GM10847 (cell line): Measurements from ENCODE around the gene CFAP20DC.

ENCODE experiments used
- POLR2A ChIP-seq: IDR thresholded peaks from 2 replicates; pipeline ENCODE4 v1.6.1; 2011; ENCODE audit not compliant: insufficient read length; ENCODE audit errors: extremely low read depth

The CFAP20DC gene

GRCh38 chr3:58861551-58861950 lies 188.3 kb downstream of the CFAP20DC start:
- no peak for TF ChIP-seq POLR2A

- no peak for TF ChIP-seq POLR2A
Observed at GRCh38 chr3:58858126-58858525, 191.7 kb downstream of the CFAP20DC start.

- TF ChIP-seq POLR2A: no peak
Observed at GRCh38 chr3:58857402-58857801, 192.4 kb downstream of the CFAP20DC start.

GRCh38 chr3:58848826-58849225 lies 201.0 kb downstream of the CFAP20DC start:
- TF ChIP-seq POLR2A: no peak

- no peak for TF ChIP-seq POLR2A
Observed at GRCh38 chr3:58840949-58841348, 208.9 kb downstream of the CFAP20DC start.

GRCh38 chr3:58839964-58840363 lies 209.9 kb downstream of the CFAP20DC start:
- no peak for TF ChIP-seq POLR2A

- no peak for TF ChIP-seq POLR2A
Observed at GRCh38 chr3:58839187-58839586, 210.6 kb downstream of the CFAP20DC start.

GRCh38 chr3:58837856-58838255 lies 212.0 kb downstream of the CFAP20DC start:
- no peak for TF ChIP-seq POLR2A

- TF ChIP-seq POLR2A: no peak
Observed at GRCh38 chr3:58837141-58837843, 212.5 kb downstream of the CFAP20DC start.

GRCh38 chr3:58835086-58835485 lies 214.7 kb downstream of the CFAP20DC start:
- TF ChIP-seq POLR2A: no peak

GRCh38 chr3:58833491-58833890 lies 216.3 kb downstream of the CFAP20DC start:
- TF ChIP-seq POLR2A: no peak

- no peak for TF ChIP-seq POLR2A
Observed at GRCh38 chr3:58829321-58830000, 220.4 kb downstream of the CFAP20DC start.

GRCh38 chr3:58824777-58825176 lies 225.0 kb downstream of the CFAP20DC start:
- no peak for TF ChIP-seq POLR2A

- TF ChIP-seq POLR2A: no peak
Observed at GRCh38 chr3:58824285-58824684, 225.5 kb downstream of the CFAP20DC start.

- TF ChIP-seq POLR2A: no peak
Observed at GRCh38 chr3:58804914-58805313, 244.9 kb downstream of the CFAP20DC start.

GRCh38 chr3:58801541-58801940 lies 248.3 kb downstream of the CFAP20DC start:
- no peak for TF ChIP-seq POLR2A

- TF ChIP-seq POLR2A: no peak
Observed at GRCh38 chr3:58800940-58801339, 248.9 kb downstream of the CFAP20DC start.

- TF ChIP-seq POLR2A: no peak
Observed at GRCh38 chr3:58800032-58800431, 249.8 kb downstream of the CFAP20DC start.
